Sigmoid colon (tissue), 7 donors: Measurements from ENCODE around the gene ACD. TPM values are rescaled to one million over a fixed set of nuclear protein-coding genes. Genes with fewer than 3 reads are reported as not detected.

Experiments
- DNase-seq: peaks from one replicate; pipeline ENCODE4 v3.0.0-alpha.2; 2019
- H3K27ac ChIP-seq, 4 donors: fragments of 200-600 bp; sonication (generic); one replicate each; pipeline ENCODE4 v1.5.1; 2016 to 2019; ENCODE audit warnings: mild to moderate bottlenecking in 1 of 4
- H3K27me3 ChIP-seq, 3 donors: fragments of 200-600 bp; sonication (generic); one replicate each; pipeline ENCODE4 v1.5.1; 2019; ENCODE audit warnings: mild to moderate bottlenecking in 1 of 3
- H3K36me3 ChIP-seq, 4 donors: fragments of 200-600 bp; sonication (generic); one replicate each; pipeline ENCODE4 v1.5.1; 2016 to 2019
- H3K4me1 ChIP-seq, 4 donors: fragments of 200-600 bp; sonication (generic); one replicate each; pipeline ENCODE4 v1.5.1; 2017 to 2019
- H3K4me3 ChIP-seq, 4 donors: fragments of 200-600 bp; sonication (generic); one replicate each; pipeline ENCODE4 v1.5.1; 2017 to 2019; ENCODE audit warnings: mild to moderate bottlenecking in 2 of 4, moderate library complexity in 1 of 4
- H3K9me3 ChIP-seq, 4 donors: fragments of 200-600 bp in 3 of 4; sonication (generic) in 3 of 4; one replicate each; pipeline versions ENCODE4 v1.5.1 to v1.6.1; 2013 to 2019
- EP300 ChIP-seq, 4 donors: sonication (generic); formaldehyde crosslinking; IDR thresholded peaks; one replicate each; pipeline ENCODE4 v1.6.1; 2017; ENCODE audit warnings: antibody characterized with exemption in 4 of 4
- POLR2A ChIP-seq, 2 donors: fragments of 450-650 bp; IDR thresholded peaks; one replicate each; pipeline ENCODE4 v1.6.1; 2016; ENCODE audit warnings: antibody characterized with exemption in 2 of 2, mild to moderate bottlenecking in 2 of 2, moderate library complexity in 2 of 2
- POLR2AphosphoS5 ChIP-seq, 4 donors: sonication (generic); formaldehyde crosslinking; IDR thresholded peaks; one replicate each; pipeline ENCODE4 v1.6.1; 2017; ENCODE audit warnings: antibody characterized with exemption in 4 of 4
- WGBS, 2 donors: extraction: QIAGEN DNeasy Blood & Tissue Kit; methylation state at CpG; one replicate each; pipeline ENCODE4 v1.1.7; 2013; 5-methylcytosine and 5-hydroxymethylcytosine counted together
- intact Hi-C: fragments of 100-400 bp; cut with DNase I; formaldehyde crosslinking; loops from one replicate; pipeline ENCODE4 v1.15.1; 2023
- polyA plus RNA-seq, 3 donors: library from polyadenylated mRNA; stranded (reverse); fragments of 200-250 nt; gene quantifications; one replicate each; pipeline ENCODE4 v1.2.3, GENCODE V29; 2013
- total RNA-seq, 4 donors: library from RNA; depleted of rRNA; stranded (reverse); fragments of >200 nt; gene quantifications; one replicate each; pipeline ENCODE4 v1.1.0, GENCODE V29; 2016
- TF ChIP-seq, protein P1 (sequence below), 4 experiments: fragments of 450-650 bp in 3 of 4; fragments of 200-600 bp in 1 of 4; IDR thresholded peaks; one replicate each; pipeline ENCODE4 v1.5.1; 2016 to 2019; ENCODE audit warnings: antibody characterized with exemption in 4 of 4, mild to moderate bottlenecking in 3 of 4, moderate library complexity in 2 of 4
- donor health status: healthy with polysubstance abuse.
- donor health status: Bipolar disorder and iron deficiency.
- donor health status: healthy.

Gene ACD
- total and polyA plus RNA-seq, 7 donors = 7.4 to 20.6 (median 17.8) TPM

GRCh38 chr16:67704110-67704509 lies 44.0 kb upstream of the ACD start:
- H3K9me3 ChIP-seq = no peaks in the 10 kb centered on the region
- no peaks in the 10 kb centered on the region for H3K27me3 ChIP-seq
- intact Hi-C loops = no loop called here
- no peak overlapping the region for H3K27ac ChIP-seq
- 80 to 88% methylated on average over 5 of the region's 5 CpGs for WGBS, 2 donors
- no peak overlapping the region for H3K4me3 ChIP-seq
- TF ChIP-seq, protein P1, sequence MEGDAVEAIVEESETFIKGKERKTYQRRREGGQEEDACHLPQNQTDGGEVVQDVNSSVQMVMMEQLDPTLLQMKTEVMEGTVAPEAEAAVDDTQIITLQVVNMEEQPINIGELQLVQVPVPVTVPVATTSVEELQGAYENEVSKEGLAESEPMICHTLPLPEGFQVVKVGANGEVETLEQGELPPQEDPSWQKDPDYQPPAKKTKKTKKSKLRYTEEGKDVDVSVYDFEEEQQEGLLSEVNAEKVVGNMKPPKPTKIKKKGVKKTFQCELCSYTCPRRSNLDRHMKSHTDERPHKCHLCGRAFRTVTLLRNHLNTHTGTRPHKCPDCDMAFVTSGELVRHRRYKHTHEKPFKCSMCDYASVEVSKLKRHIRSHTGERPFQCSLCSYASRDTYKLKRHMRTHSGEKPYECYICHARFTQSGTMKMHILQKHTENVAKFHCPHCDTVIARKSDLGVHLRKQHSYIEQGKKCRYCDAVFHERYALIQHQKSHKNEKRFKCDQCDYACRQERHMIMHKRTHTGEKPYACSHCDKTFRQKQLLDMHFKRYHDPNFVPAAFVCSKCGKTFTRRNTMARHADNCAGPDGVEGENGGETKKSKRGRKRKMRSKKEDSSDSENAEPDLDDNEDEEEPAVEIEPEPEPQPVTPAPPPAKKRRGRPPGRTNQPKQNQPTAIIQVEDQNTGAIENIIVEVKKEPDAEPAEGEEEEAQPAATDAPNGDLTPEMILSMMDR (IDR thresholded peaks at IDR 0.05) = no peak
- H3K36me3 ChIP-seq = no peaks in the 10 kb centered on the region
- no peak for DNase-seq
- no peaks in the 10 kb centered on the region for H3K4me1 ChIP-seq

DNA sequence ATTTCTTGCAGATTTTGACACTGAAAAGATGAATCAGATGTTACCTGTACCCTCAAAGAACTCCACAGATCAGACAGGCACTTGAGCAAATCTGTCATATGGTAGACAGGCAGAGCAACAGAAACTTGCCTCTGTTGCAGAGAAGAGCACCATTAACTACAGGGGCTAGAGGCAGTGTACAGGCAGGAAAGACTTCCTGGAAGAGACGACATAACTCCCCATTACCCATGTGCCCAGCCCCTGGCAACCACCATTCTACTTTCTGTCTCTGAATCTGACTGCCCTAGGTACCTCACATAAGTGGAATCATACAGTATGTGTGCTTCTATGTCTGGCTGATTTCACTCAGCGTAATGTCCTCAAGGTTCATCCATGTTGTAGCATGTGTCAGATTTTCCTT lies 43.6 kb upstream of the ACD start:
- no peak overlapping the region for H3K4me3 ChIP-seq
- no peaks in the 10 kb centered on the region for H3K4me1 ChIP-seq
- H3K27me3 ChIP-seq = no peaks in the 10 kb centered on the region
- no peaks in the 10 kb centered on the region for H3K9me3 ChIP-seq
- 62 to 66% methylated on average over 2 of the region's 2 CpGs for WGBS, 2 donors
- intact Hi-C loops = no loop called here
- DNase-seq = no peak
- no peak for TF ChIP-seq EP300 (IDR thresholded peaks at IDR 0.05)
- TF ChIP-seq, protein P1 (IDR thresholded peaks at IDR 0.05) = no peak
- TF ChIP-seq POLR2A (IDR thresholded peaks at IDR 0.05) = no peak
- no peak overlapping the region for H3K27ac ChIP-seq
- H3K36me3 ChIP-seq = no peaks in the 10 kb centered on the region

GRCh38 chr16:67702130-67702529 lies 42.1 kb upstream of the ACD start:
- TF ChIP-seq POLR2A (IDR thresholded peaks at IDR 0.05) = no peak
- H3K27ac ChIP-seq = no peak overlapping the region
- no peaks in the 10 kb centered on the region for H3K4me1 ChIP-seq
- 93 to 94% methylated on average over 4 of the region's 4 CpGs for WGBS, 2 donors
- H3K36me3 ChIP-seq = no peaks in the 10 kb centered on the region
- intact Hi-C loops = no loop called here
- no peaks in the 10 kb centered on the region for H3K9me3 ChIP-seq
- H3K27me3 ChIP-seq = no peaks in the 10 kb centered on the region
- no peak overlapping the region for H3K4me3 ChIP-seq
- peak; percentile 7 for DNase-seq

- TF ChIP-seq, protein P1 (IDR thresholded peaks at IDR 0.05) = no peak
- no peak for TF ChIP-seq POLR2A (IDR thresholded peaks at IDR 0.05)
- intact Hi-C loops = no loop called here
- DNase-seq = no peak
- Histone ChIP-seq H3K27me3 (no peaks in the 10 kb centered on the region), H3K9me3 (no peaks in the 10 kb centered on the region), H3K4me3 (no peak overlapping the region), H3K36me3 (no peaks in the 10 kb centered on the region), H3K27ac (no peak overlapping the region), H3K4me1 (no peaks in the 10 kb centered on the region)
- 94 to 96% methylated on average over 1 of the region's 1 CpG for WGBS, 2 donors
These were observed 41.4 kb upstream of the ACD start for GRCh38 chr16:67701420-67701819.

DNA sequence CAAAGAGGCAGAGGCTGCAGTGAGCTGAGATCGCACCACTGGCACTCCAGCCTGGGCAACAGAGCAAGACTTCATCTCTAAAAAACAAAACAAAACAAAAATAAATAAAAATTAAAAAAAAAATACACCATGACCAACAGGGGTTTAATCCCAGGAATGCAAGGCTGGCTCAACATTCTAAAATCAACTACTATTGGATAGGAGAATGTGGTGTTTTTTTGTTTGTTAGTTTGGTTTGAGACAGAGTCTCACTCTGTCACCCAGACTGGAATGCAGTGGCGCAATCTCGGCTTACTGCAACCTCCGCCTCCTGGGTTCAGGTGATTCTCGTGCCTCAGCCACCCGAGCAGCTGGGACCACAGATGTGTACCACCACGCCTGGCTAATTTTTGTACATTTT lies 39.2 kb upstream of the ACD start:
- TF ChIP-seq EP300 (IDR thresholded peaks at IDR 0.05) (no peak), POLR2A (IDR thresholded peaks at IDR 0.05) (no peak), POLR2AphosphoS5 (IDR thresholded peaks at IDR 0.05) (no peak)
- TF ChIP-seq, protein P1 (IDR thresholded peaks at IDR 0.05) = no peak
- Histone ChIP-seq H3K27me3 (no peaks in the 10 kb centered on the region), H3K27ac (no peak overlapping the region), H3K4me1 (no peaks in the 10 kb centered on the region), H3K4me3 (no peak overlapping the region), H3K9me3 (no peaks in the 10 kb centered on the region), H3K36me3 (no peaks in the 10 kb centered on the region)
- peak; percentile 44 for DNase-seq
- 97 to 98% methylated on average over 7 of the region's 7 CpGs for WGBS, 2 donors
- intact Hi-C loops = no loop called here
